A549 (cell line): ENCODE measurements around the gene MT1B. TPM values are rescaled to one million over a fixed set of nuclear protein-coding genes. Genes with fewer than 3 reads are reported as not detected.
A peak's percentile ranks its signal among the peaks of the same experiment; 100 is the strongest.

Experiments used
- ATAC-seq, 2 experiments: fragments of 200-7000 bp in 1 of 2; fragments of >200 bp in 1 of 2; cut with Nextera tagmentation in 1 of 2; cut with Tn5 transposase in 1 of 2; 3 replicates each; pipeline versions ENCODE4 v1.8.0 to v1.9.1; 2018 to 2020; ENCODE audit warnings: mild to moderate bottlenecking in 1 of 2, moderate library complexity in 1 of 2
- CTCF ChIA-PET: fragments of 300-600 bp; sonication (Branson Sonifier 250); formaldehyde crosslinking; extraction: SDS; loops from one replicate; lab custom pipeline; 2021; ENCODE audit warnings: antibody characterized with exemption, inconsistent platforms; lab: Yijun Ruan, JAX
- POLR2A ChIA-PET: fragments of 350-600 bp; formaldehyde crosslinking; extraction: SDS; loops from one replicate; lab custom pipeline; 2021; ENCODE audit warnings: antibody characterized with exemption, inconsistent platforms; lab: Yijun Ruan, JAX
- DNase-seq, 2 experiments: peaks; one replicate each; pipeline versions ENCODE4 v3.0.0 to v3.0.0-alpha.2; 2011 to 2016; ENCODE audit warnings: low read depth in 1 of 2, low spot score in 1 of 2
- FAIRE-seq: peaks from 2 replicates; lab custom pipeline; 2011; peaks lifted over from hg19 to GRCh38; lab: Jason Lieb, UNC
- H3K27ac ChIP-seq, 2 experiments: fragments of >200 bp; sonication (Bioruptor Twin); formaldehyde crosslinking; 3 replicates each; pipeline ENCODE4 v1.5.1; 2016 to 2017
- H3K4me1 ChIP-seq: fragments of >200 bp; sonication (Bioruptor Twin); formaldehyde crosslinking; 3 replicates; pipeline ENCODE4 v1.6.1; 2016
- H3K4me2 ChIP-seq: fragments of >200 bp; sonication (Bioruptor Twin); formaldehyde crosslinking; 3 replicates; pipeline ENCODE4 v1.6.1; 2016
- H3K4me3 ChIP-seq: fragments of >200 bp; sonication (Bioruptor Twin); formaldehyde crosslinking; 3 replicates; pipeline ENCODE4 v1.5.1; 2016
- H3K9me3 ChIP-seq: fragments of >200 bp; sonication (Bioruptor Twin); formaldehyde crosslinking; 3 replicates; pipeline ENCODE4 v1.6.1; 2016
- BCL3 ChIP-seq: fragments of >200 bp; sonication (Bioruptor Twin); formaldehyde crosslinking; IDR thresholded peaks from 3 replicates; pipeline ENCODE4 v1.6.1; 2016
- BHLHE40 ChIP-seq: IDR thresholded peaks from 2 replicates; pipeline ENCODE4 v1.6.1; 2012; ENCODE audit warnings: low read depth, low read length, inconsistent platforms
- CBX2 ChIP-seq: fragments of 200-600 bp; sonication (generic); IDR thresholded peaks from 2 replicates; pipeline ENCODE4 v1.6.1; 2016; ENCODE audit warnings: low read depth, mild to moderate bottlenecking, borderline replicate concordance
- CHD2 ChIP-seq: fragments of 150-350 bp; IDR thresholded peaks from 2 replicates; pipeline ENCODE4 v1.6.1; 2014; ENCODE audit warnings: low read length; ENCODE audit not compliant: partially characterized antibody
- CTCF ChIP-seq: fragments of >200 bp; sonication (Bioruptor Twin); formaldehyde crosslinking; IDR thresholded peaks from 3 replicates; pipeline ENCODE4 v1.5.1; 2016
- EP300 ChIP-seq, 2 experiments: fragments of >200 bp; sonication (Bioruptor Twin); formaldehyde crosslinking; IDR thresholded peaks; 2 replicates in 1 of 2; 3 replicates in 1 of 2; pipeline ENCODE4 v1.6.1; 2016 to 2017
- FOSB ChIP-seq: fragments of 250-450 bp; sonication (Bioruptor Pico); IDR thresholded peaks from 2 replicates; pipeline ENCODE4 v1.5.0; 2020; ENCODE audit warnings: mild to moderate bottlenecking, moderate library complexity
- FOSL2 ChIP-seq, 2 experiments: fragments of 450-650 bp in 1 of 2; fragments of >200 bp in 1 of 2; sonication (Bioruptor Twin) in 1 of 2; formaldehyde crosslinking; IDR thresholded peaks; 2 replicates each; pipeline versions ENCODE4 v1.5.0 to v1.6.1; 2016 to 2020; ENCODE audit warnings: mild to moderate bottlenecking in 1 of 2, moderate library complexity in 1 of 2
- HEYL ChIP-seq: fragments of 250-450 bp; sonication (Bioruptor Pico); IDR thresholded peaks from 2 replicates; pipeline ENCODE4 v1.8.0; 2021; ENCODE audit warnings: mild to moderate bottlenecking, moderate library complexity
- HOXA7 ChIP-seq: fragments of 250-450 bp; sonication (Bioruptor Pico); IDR thresholded peaks from 2 replicates; pipeline ENCODE4 v1.5.0; 2020; ENCODE audit warnings: mild to moderate bottlenecking, moderate library complexity
- HOXB13 ChIP-seq: fragments of 250-450 bp; sonication (Bioruptor Pico); IDR thresholded peaks from 2 replicates; pipeline ENCODE4 v1.5.0; 2020; ENCODE audit warnings: low read depth, mild to moderate bottlenecking, moderate library complexity
- HOXB5 ChIP-seq: fragments of 250-450 bp; sonication (Bioruptor Pico); IDR thresholded peaks from 2 replicates; pipeline ENCODE4 v1.5.0; 2020; ENCODE audit warnings: mild to moderate bottlenecking, moderate library complexity
- MYC ChIP-seq: IDR thresholded peaks from 2 replicates; pipeline ENCODE4 v1.6.1; 2012; ENCODE audit warnings: mild to moderate bottlenecking, inconsistent platforms, low read length, improper control_type of control experiment, borderline replicate concordance
- NFE2L2 ChIP-seq: fragments of 150-350 bp; conservative IDR thresholded peaks from 2 replicates; pipeline ENCODE4 v1.6.1; 2014; ENCODE audit warnings: low read length
- NR3C1 ChIP-seq: fragments of >200 bp; sonication (Bioruptor Twin); formaldehyde crosslinking; IDR thresholded peaks from 3 replicates; pipeline ENCODE4 v1.6.1; 2017
- RARB ChIP-seq: fragments of 250-450 bp; sonication (Bioruptor Pico); IDR thresholded peaks from 2 replicates; pipeline ENCODE4 v1.8.0; 2021; ENCODE audit warnings: mild to moderate bottlenecking, moderate library complexity
- SREBF2 ChIP-seq: fragments of 450-650 bp; IDR thresholded peaks from 2 replicates; pipeline ENCODE4 v1.6.1; 2014; ENCODE audit warnings: mild to moderate bottlenecking, moderate library complexity
- TFCP2L1 ChIP-seq: fragments of 250-450 bp; sonication (Bioruptor Pico); IDR thresholded peaks from 2 replicates; pipeline ENCODE4 v1.5.0; 2021; ENCODE audit warnings: mild to moderate bottlenecking
- ZFP36 ChIP-seq: fragments of 450-650 bp; IDR thresholded peaks from 2 replicates; pipeline ENCODE4 v1.6.1; 2014; ENCODE audit warnings: borderline replicate concordance; ENCODE audit not compliant: partially characterized antibody
- WGBS: methylation state at CpG from one replicate; pipeline ENCODE4 v1.1.6; 2017; ENCODE audit errors: missing lambda C conversion rate; 5-methylcytosine and 5-hydroxymethylcytosine counted together
- polyA plus RNA-seq, 4 experiments: library from polyadenylated mRNA; depleted of rRNA in 3 of 4; stranded (reverse); fragments of >200 nt; fragmentation: RNase III in 1 of 4; extraction: RNeasy Plus Mini Kit Qiagen cat#74134 plus additional on column Dnase treatment in 1 of 4; gene quantifications; 2 replicates in 3 of 4; 3 replicates in 1 of 4; pipeline ENCODE4 v1.2.3, GENCODE V29; 2011 to 2017

MT1B gene
- polyA plus RNA-seq, 2 of the 4 experiments (the other 2 are of a cell fraction), result not detected

GRCh38 chr16:56623637-56624036 lies 28.0 kb upstream of the MT1B start:
- H3K9me3 ChIP-seq, result no peaks in the 10 kb centered on the region
- H3K27ac ChIP-seq, result no peak overlapping the region
- H3K4me3 ChIP-seq, result no peak overlapping the region
- 89% methylated on average over 2 of the region's 2 CpGs for WGBS
- FAIRE-seq, result no peak
- no peak for ATAC-seq
- ChIA-PET CTCF (interaction anchor here (0.7 to 5.3 kb wide), 7 partner anchors 11 to 78 kb away, joined by 3 to 18 read pairs (median 4); partner anchors contain the start of gene MT2A), POLR2A (interaction anchor here (0.6 to 2.3 kb wide), 2 partner anchors 14 to 34 kb away, joined by 6 to 23 read pairs; partner anchors contain the start of gene MT2A)
- no peak overlapping the region for H3K4me2 ChIP-seq
- no peak for DNase-seq
- peaks cover 14% of the 10 kb centered on the region for H3K4me1 ChIP-seq
- TF ChIP-seq CHD2 (no peak), FOSL2 (IDR thresholded peaks at IDR 0.05) (no peak), FOSL2 (CRISPR knock-in tag; IDR thresholded peaks at IDR 0.05) (no peak), HOXB5 (CRISPR knock-in tag) (no peak)

- H3K4me3 ChIP-seq, result no peak within 1 kb of the TSS
- POLR2A ChIA-PET, result interaction anchor here (0.7 to 2.3 kb wide), 2 partner anchors 16 to 18 kb away, joined by 5 to 23 read pairs; partner anchors contain the start of gene MT2A
- no peak for FAIRE-seq
- no peak for DNase-seq
- ATAC-seq, result no peak
- WGBS, result 93% methylated on average over 59 of the region's 62 CpGs
- H3K4me2 ChIP-seq, result no peak within 1 kb of the TSS
- no peaks in the 10 kb centered on the region for H3K9me3 ChIP-seq
- CTCF ChIA-PET, result interaction anchor here (0.8 to 5.3 kb wide), 7 partner anchors 14 to 111 kb away, joined by 3 to 18 read pairs (median 3); partner anchors contain the start of gene MT1A
- TF ChIP-seq BCL3 (no peak), TFCP2L1 (CRISPR knock-in tag) (no peak), NR3C1 (no peak), EP300 (IDR thresholded peaks at IDR 0.05) (no peak), HOXA7 (CRISPR knock-in tag) (no peak), NFE2L2 (no peak), CHD2 (no peak), FOSB (CRISPR knock-in tag) (no peak), HEYL (CRISPR knock-in tag) (no peak), HOXB13 (CRISPR knock-in tag) (no peak), SREBF2 (no peak), MYC (no peak), HOXB5 (CRISPR knock-in tag) (no peak), CBX2 (no peak), ZFP36 (no peak), CTCF (no peak), BHLHE40 (no peak), RARB (CRISPR knock-in tag) (no peak)
- peaks cover 14% of the 10 kb centered on the region for H3K4me1 ChIP-seq
- peak within 1 kb of the TSS; percentile 72 to 86 for H3K27ac ChIP-seq
Measured at GRCh38 chr16:56625140-56625942, 26.3 kb upstream of the MT1B start, which contains the start of gene MT1E. MT1E (plus strand) TSS chr16:56625781; CDS start chr16:56625852, 71 bp downstream.
